TTC549 (cell line): ENCODE data around the gene GLIPR1.
"Not testable (repeated sequence)": the region's sequence is repeated elsewhere in the genome, so short reads cannot be mapped to it uniquely, and the experiment has no call there.

Experiments used
- FAIRE-seq: peaks from 2 replicates; lab custom pipeline; 2012; peaks lifted over from hg19 to GRCh38; lab: Jason Lieb, UNC

GLIPR1 gene

DNA sequence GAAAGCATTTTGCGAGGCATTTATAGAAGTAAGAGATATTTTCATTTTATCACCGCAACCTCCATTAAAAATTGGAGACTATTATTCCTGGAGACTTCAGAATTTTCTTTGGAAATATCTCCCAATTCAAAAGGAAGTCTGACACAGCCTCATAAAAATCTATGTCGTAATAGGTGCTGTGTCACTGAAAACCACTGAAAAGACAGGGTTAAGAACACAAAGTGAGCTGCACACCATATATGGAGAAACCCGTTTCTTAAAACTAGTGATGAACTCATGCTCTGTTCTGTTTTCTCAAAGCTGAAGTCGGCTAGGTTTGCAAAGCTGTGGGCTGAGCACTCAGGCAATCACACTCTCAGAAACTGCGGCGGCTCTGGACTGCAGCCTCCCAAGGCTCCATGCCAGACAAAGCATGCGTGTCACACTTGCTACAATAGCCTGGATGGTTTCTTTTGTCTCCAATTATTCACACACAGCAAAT, at the start of gene GLIPR1:
Gene GLIPR1 (plus strand): TSS at position 287 of the 481 bp plus-strand sequence. CDS start 126 bp downstream, at position 413.
- no peak for FAIRE-seq

DNA sequence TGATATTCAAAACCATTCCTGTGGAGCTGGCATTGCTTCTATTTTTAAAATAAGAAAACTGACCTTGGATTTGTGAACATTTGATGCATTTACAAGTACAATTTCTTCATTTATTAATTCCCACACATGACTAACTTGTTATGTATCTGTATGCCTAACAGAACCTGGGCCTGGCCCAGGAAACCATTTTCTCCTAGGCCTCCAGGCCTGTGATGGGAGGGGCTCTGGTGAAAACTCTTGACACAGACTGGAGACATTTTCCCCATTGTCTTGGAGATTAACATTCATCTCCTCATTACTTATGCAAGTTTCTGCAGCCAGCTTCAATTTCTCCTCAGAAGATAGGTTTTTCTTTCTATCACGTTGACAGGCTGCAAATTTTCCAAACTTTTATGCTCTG, 47.6 kb upstream of the GLIPR1 start:
- FAIRE-seq: no peak

DNA sequence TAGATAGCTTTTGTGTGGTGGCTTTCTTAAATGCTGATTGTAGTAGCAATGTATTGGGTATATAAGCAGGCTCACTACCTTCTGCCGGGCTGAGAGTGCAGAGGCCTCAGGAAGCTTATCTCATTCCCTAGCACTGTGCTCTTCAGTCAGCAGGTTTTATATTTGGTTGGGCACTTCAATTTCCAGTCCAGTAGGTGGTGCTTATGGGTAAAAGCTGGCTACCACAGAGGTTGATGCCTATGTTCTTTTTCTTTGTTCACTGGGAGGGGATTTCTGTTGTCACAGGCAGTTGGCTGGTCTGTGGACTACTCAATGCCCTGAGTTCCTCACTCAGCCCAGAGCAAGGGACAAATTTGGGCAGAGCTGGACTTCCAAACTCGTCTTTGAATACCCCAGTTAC, 43.0 kb upstream of the GLIPR1 start:
- FAIRE-seq: no peak

DNA sequence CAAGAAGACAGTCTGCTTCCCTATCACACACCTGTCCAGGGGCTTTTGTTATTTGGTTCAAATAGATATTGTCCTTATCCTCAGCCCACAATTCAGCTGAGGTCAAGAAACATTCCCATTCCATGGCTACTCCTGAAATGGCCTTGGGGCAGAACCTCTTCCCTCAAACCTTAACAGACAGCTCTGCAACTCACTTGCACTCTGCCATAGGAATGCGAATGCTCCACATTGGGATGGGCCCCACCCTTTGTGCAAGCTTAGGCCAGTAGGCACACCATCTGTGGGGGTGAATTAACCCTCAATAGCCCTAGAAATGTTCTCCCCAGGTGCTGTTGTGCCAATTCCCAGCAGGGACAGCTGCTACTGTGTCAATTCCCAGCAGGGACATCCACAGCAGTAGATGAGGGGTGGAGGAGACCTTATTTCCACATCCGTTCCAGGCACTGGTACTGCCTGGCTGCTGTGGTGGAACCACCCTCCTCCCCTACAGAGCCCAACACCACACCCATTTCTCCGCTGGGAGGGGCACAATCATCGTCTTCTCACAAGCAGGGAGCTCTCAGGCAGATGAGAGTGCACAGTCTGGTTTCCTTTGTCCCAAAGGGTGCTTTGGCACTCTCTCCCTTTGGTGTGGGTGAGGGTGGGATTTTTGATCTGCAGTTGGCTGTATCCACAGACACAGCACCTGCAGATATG, 42.3 kb upstream of the GLIPR1 start:
- FAIRE-seq: no peak

DNA sequence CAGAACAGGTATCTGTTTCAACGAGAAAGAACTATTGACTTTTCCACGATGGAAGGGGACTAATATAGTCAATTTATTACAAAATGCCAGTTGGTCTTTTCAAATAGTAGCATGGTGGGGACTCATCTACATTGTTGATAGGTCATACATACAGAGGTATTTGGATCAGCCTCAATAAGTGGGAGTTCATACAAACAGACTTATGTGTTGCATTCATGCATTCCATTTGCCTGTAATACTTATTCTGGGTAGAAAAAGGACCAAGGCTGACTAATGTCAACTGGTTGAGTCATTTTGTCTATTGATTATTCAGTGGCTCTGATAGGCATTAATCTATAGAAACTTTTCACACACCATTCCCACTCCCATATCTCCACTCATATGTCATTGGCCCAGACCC, 41.5 kb upstream of the GLIPR1 start:
- FAIRE-seq: no peak

DNA sequence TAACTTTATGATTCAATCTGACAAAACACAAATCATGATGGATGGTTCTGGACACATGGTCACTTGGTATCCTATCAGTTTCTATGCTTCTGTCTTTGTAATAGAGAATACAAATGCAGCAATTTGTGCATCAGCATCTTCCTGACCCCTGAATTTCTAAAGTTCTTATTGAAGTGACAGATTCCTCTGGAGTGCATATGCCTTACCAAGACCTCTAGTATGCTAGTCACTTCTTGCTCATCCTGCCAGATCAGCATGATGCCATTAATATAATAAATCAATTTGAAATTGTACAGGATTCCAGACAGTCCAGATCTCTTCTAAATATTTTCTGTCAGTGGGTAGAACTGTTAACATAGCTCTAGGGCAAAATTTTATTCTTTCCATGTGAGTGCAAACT, 40.6 kb upstream of the GLIPR1 start:
- FAIRE-seq: no peak

DNA sequence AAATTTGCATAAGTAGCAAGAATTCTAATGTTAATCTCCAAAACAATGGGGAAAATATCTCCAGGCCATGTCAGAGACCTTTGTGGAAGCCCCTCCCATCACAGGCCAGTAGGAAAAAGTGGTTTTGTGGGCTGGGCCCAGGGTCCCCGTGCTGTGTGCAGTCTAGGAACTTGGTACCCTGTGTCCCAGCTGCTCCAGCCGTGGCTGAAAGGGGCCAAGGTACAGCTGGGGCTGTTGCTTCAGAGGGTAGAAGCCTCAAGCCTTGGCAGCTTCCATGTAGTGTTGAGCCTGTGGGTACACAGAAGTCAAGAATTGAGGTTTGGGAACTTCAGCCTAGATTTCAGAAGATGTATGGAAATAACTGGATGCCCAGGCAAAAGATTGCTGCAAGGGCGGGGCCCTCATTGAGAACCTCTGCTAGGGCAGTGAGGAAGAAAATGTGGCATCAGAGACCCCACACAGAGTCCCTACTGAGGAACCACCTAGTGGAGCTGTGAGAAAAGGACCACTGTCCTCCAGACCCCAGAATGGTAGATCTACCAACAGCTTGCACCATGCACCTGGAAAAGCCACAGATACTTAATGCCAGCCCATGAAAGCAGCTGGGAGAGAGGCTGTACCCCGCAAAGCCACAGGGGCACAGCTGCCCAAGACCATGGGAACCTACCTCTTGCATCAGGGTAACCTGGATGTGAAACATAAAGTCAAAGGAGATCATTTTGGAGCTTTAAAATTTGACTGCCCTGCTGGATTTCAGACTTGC, 38.7 kb upstream of the GLIPR1 start:
- FAIRE-seq: not testable (repeated sequence)

DNA sequence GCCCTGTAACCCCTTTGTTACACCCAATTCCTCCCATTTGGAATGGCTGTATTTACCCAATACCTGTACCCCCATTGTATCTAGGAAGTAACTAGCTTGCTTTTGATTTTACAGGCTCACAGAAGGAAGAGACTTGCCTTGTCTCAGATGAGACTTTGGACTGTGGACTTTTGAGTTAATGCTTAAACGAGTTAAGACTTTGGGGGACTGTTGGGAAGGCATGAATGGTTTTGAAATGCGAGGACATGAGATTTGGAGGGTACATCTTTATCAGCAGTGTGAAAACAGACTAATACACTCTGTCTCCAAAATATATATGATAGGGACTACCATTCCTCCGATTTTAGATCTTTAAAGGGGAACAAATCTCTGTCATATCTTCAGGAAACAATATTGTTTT, 38.1 kb upstream of the GLIPR1 start:
- not testable (repeated sequence) for FAIRE-seq

DNA sequence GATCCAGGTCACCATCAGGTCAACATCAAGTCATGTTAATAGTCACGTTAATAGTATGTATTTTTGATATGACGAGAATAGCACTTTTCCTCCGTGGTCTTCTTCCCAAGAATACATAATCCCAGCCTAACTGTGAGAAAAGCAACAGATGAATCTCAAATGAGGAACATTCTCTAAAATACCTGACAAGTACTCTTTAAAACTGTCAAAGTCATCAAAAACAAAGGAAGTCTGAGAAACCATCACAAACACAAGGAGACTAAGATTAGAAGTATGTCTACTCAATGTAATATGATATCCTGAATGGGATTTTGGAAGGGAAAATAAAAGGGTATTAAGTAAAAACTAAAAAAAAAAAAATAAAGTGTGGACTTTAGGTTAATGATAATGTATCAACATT, 36.8 kb upstream of the GLIPR1 start:
- FAIRE-seq: no peak

DNA sequence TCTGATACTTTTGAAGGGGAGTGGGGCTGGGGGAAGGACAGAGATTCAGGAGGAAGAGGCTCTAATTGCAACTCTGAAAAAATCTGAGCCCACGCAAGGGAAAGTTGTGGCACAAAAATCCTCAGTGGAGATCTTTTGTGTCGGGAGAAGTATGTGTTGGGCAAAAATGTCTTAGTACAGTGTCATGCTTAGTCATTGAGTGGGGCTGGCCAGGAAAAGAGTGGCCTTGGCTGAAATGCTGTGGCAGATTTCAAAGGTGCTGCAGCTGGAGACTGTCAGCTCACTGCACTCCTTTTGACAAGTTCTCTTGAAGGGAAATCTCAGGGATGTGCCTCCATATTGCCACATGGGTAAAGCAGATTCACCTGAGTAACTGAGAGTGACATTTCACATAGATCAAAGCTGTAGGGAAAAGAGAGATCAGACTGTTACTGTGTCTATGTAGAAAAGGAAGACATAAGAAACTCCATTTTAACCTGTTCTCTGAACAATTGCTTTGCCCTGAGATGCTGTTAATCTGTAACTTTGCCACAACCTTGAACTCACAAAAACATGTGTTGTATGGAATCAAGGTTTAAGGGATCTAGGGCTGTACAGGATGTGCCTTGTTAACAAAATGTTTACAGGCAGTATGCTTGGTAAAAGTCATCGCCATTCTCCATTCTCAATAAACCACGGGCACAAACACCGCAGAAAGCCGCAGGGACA, 36.0 kb upstream of the GLIPR1 start:
- no peak for FAIRE-seq

DNA sequence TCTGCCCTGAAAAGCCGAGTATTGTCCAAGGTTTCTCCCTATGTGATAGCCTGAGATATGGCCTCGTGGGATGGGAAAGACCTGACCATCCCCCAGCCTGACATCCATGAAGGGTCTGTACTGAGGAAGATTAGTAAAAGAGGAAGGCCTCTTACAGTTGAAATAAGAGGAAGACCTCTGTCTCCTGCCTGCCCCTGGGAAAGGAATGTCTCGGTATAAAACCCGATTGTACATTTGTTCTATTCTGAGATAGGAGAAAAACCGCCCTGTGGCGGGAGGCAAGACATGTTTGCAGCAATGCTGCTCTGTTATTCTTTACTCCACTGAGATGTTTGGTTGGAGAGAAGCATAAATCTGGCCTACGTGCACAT, 35.4 kb upstream of the GLIPR1 start:
- FAIRE-seq: not testable (repeated sequence)

DNA sequence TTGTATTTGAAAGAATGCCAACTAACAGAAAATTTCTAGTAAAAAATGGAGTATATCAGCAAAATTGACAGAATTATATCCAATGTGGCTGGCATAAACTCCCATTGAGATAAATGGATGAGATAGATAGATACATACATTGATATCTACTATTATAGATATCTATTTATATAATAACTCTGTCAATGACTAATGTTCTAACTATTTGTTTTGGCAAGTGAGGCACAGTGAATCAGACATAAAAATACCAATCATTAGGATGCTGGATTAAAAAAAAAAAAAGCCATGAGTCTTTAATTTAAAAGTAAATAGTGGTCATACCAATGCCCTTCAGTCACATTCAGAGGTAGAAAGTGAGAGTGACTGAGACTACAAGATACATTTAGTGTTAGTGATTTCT, 33.7 kb upstream of the GLIPR1 start:
- no peak for FAIRE-seq

DNA sequence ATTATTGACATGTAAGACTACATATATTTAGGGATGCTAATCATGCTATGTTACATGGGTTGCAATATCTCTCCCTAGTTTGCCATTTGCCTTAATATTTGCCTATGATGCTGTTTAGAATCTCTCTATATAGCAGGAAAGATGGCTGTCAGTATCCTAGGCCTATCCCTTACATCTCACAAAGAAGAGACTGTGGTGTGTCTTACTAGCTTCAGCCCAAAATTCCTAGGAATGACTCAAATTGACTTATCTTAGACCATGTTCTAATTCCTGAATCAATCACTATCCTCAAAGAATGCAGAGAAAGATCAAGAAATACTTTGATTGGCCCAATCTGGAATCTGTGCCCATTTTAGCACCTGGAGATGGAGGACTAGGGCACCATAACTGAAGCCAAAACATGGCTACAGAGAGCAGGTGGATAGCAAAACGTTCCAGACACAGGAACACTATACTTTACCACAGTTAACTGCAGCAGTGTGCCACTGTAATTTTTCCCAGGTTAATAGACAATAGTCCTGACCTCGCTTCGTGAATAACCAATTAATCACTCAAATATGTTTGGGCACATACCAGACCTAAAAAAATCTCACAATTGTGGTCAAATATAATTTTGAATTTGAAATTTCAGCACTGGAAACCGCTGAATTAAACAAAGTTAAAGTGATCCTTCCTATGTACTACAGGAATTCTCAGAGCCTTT, 32.7 kb upstream of the GLIPR1 start:
- FAIRE-seq: no peak

DNA sequence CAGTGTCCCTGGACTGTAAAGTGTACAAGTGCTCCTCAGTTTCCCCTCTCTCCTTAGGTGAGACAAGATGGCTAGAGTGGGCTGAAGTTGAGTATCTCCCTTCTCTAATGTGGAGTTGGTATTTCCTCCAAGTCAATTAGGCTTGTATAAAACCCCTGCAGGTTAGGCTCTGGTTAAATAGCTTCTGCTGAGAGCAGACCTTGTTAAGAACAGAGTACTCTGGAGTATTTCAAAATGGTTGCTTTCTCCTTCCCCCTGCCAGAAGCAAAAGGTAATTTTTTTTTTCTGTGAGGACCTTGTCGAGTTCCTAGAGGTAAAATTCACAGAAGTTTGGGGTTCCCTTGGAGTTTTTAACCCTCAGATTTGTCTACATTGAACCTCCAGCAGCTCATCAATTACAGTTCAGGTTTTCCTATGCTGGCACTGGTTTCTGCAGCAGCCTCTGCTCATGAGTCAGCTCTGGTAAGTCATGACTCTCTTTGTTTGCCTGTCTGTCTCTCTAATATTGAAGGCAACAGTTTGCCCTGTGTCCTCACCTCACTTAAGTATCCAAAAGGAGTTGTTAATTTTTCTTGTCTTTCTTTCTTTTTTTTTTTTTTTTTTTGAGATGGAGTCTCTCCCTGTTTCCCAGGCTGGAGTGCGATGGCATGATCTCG, 27.8 kb upstream of the GLIPR1 start:
- no peak for FAIRE-seq

DNA sequence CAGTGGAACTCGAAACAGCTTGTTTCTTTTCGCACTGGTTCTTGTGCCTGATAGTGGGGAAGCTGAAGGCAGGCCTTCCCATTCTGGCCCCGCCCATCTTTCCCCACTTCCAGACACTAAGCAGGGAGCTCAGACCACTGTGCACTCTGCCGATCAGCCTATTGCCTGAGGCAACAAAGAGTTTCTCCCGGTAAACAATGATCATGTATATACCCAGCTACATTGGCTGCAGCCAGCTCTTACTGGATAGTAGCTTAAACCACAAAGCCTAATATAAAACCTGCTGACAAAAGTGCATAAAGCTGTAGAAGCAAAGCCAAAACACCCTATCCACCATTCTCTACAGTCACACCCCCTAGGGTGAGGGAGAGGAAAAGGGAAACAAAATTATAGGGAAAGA, 24.7 kb upstream of the GLIPR1 start:
- FAIRE-seq: no peak

DNA sequence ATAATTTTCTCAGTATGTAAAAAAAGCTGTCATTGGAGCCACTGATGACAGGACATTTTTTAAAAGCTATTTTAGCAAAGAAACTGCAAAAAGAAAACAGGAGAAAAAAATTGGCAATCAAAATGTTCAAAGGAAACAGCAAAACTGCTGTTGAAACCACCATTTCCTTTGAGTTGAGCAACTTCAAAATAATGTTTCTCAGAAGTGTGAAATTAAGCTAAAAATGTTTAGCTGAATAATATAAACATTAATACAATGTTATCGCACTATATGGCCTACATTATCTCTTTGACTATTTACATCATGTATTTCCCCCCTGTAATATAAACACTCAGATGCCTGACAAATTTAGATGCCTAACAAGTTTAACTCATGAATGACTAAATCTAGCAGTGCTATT, 23.4 kb upstream of the GLIPR1 start:
- FAIRE-seq: no peak

DNA sequence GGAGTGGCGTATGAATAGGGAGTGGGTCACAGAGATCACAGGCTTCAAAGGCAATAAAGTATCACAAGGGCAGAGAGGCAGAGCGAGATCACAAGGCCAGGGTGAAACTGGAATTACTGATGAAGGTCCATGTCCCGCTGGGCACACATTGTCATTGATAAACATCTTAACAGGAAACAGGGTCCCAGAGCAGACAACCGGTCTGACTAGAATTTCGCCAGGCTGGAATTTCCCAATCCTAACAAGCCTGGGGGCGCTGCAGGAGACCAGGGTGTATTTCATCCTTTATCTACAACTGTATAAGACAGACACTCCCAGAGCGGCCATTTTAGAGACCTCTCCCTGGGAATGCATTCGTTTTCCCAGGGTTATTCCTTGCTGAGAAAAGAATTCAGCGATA, 22.7 kb upstream of the GLIPR1 start:
- not testable (repeated sequence) for FAIRE-seq

DNA sequence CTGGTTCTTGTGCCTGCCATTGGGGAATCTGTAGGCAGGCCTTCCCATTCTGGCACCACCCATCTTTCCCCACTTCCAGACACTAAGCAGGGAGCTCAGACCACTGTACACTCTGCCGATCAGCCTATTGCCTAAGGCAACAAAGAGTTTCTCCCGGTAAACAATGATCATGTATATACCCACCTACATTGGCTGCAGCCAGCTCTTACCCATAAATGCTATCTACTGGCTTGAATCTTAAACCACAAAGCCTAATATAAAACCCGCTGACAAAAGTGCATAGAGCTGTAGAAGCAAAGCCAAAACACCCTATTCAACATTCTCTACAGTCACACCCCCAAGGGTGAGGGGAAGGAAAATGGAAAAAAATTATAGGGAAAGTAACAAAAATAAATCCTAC, 20.8 kb upstream of the GLIPR1 start:
- no peak for FAIRE-seq

DNA sequence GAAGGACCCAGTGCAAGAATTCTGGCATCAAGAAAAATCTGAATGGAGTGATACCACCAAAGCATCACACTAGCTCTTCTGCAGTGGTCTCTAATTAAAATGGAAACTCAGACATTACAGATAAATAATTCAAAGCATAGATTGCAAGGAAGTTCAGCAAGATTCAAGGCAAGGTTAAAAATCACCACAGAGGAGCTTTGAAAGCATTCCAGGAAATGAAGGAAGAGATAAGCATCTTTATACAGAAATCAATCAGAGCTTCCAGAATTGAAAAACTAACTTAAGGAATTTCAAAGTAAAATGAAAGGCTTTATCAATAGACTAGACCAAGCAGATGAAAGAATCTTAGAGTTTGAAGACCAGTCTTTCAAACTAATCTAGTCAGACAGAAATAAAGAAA, 20.4 kb upstream of the GLIPR1 start:
- no peak for FAIRE-seq

DNA sequence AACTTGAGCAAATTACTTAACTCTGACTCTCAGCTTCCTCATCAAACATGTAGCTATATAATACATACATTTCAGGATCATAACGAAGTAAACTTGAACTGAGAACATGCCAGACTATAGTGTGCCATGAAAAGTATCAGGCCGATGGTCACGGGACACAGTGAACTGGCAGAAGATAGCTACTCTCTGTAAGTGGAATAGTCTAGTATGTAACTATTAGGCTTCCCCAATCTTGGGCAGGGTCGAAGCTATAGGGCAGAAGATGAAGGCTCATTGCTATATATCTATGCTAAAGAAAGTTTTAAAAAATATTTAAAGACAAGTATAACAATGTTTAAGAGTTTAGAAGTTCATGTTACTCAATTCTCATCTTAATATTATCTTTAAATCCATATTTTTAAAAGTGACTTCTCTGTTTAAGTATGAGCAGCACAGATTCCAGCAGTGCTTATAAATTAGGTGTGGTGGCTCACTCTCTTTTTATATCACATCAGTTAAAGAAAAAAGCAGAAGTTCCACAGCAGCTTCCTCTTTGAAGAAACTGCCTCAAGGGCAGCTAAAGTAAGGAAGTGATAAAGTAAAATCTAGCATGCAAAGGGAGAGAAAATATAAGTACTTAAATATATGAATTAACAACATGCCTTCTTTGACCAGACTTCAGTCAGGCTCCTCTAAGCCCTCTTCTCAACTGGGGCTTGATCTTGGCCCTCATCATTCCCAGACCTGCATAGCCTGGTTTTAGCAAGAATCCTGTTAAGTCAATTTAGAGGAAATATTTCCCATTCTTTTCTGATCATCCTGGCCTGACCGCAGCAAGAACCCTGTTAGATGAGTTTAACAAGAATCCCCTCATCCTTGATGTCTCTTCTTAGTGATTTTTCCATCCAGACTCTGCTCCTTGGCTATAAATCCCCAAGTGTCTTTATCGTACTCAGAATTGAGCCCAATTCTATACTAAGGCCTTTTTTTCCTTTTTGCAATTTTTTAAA, 8.4 kb upstream of the GLIPR1 start:
- FAIRE-seq: no peak

DNA sequence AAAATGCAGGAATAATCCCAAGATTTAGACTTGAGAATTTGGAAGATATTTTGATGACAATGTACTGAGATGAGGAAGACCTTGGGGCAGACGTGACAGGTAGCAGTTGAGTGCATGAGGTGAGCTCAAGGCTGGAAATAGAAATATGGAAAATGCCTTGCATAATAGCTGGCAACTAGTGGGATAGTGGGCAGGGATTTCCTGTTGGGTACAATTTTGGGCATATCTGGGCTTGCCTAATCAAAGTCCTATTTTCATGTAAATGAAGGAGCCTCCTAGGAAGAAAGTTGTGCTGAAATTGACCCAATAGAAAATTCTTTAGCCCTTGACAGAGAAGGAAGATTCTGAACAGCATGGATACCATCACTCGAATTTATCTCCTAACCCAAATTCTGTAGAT, 6.4 kb upstream of the GLIPR1 start:
- FAIRE-seq: no peak
